Measurements from ENCODE around the gene EOGT.

Gene EOGT

DNA sequence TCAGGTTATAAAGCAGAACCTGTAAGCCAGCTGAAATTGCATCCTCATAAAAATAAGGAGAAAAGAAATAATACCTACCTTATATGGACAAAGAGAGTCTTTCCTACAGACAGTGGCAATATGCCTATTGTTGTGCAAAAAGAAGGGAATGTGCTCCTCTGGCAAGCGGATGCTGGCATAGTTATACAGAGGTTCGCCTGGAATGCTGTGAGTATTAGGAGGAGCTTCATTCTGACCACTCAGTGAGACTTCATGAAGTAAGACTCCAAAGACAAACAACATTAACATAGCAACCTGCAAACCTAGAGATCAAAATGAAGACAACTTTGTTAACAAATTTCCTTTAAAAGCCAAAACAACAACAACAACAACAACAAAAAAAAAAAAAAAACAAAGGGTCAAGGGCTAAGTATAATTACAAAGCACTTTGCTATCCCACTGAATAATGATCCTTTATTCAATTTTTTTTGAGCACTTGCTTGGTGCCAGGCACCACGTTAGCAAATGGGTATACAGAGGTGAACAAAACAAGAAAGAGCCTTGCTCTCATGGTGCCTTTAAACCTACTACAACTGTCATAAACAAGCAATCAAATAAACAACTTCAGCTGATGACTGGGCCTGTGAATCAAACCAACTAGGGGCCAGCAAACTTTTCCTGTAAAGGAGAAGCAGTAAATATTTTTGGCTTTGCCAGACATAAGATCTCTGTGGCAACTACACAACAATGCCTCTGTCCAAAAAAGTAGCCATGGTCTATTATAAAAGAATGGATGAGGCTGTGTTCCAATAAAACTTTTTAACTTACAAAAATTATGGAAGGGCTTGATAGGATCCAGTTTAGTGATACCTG is 3.7 kb downstream of the EOGT start:
- no peak for DNase-seq (ENCODE audit: low read depth)

DNA sequence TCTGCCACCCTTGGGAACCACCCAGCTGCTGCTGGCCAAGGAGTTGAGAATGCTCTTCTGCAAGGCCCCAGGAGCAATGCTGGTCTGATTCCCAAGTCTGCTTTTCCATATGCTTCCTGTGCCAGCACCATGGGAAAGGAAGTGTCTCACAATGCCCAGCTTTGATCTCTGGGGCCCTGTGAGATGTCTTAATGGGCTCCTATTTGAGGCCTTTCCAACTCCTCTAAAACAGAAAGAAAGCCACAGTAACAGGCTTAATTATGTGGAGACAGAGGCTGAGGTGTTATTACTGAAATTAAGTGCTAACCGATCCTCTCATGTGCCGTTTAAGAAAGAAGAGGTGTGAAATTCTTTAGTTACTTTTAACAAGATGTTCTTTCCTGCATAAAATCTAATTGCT is 4.5 kb downstream of the EOGT start:
- no peak for DNase-seq (ENCODE audit: low read depth)

DNA sequence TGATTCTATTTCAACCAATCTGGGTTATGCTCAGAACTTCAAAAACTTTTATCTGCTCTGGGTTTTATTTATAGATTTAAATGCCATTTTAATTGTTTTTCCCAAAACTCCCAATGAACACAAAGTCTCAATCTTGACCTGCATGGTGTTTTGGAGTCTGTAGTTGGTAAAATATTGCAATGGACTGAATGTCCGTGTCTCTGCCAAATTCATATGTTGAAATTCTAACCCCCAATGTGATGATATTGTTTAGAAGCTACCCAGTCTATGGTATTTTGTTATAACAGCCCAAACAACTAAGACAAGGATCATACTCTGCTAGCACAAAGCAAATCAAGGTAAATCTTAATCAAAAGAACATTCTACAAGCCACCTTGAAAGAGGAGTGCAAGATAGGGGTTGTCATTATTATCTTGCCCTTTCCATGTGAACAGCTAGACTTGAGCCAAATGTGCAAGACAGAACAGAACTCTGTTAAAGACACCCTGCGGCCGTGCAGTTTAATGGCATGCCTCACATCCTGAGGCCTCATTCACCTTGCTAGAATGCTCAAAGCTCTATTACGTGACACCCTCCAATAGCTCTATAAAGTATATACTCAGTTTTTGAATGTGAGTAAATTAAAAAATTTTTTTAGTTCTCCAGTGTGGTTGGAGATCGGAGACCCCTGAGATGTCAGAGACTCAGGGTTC is 7.5 kb downstream of the EOGT start:
- DNase-seq (ENCODE audit: low read depth) = no peak

DNA sequence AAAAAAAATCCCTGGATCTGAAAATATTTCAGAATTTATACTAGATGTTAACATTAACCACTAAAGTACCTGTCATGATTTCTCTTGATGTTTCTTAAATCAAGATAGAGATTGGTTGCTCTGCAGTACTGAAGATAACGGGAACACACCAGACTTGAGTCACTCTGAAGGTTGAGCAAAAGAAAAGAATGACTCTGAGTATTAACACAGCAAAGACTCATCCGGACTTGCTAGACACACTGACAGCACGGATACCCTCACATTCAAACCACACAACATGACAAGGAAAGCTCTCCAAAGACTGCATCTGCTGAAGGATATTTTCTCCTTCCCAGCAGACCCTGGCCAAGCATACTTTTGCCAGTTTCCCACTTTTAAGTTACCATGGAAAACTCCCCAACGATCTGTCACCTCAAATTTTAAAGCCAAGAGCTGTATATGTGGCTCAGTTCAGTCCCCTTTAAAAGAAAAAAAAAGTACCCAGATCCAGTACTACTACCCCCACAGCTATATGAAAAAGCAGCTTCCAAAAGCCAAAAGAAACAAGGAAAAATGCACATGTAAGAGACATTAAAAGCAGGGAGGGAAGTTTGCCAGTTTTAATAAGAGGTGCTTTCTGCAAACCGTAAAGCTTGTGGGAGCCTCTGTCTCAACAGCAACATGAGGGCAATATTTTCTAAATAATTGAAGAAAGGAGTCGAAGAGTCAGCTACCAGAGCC is 8.3 kb downstream of the EOGT start:
- DNase-seq (ENCODE audit: low read depth) = no peak

DNA sequence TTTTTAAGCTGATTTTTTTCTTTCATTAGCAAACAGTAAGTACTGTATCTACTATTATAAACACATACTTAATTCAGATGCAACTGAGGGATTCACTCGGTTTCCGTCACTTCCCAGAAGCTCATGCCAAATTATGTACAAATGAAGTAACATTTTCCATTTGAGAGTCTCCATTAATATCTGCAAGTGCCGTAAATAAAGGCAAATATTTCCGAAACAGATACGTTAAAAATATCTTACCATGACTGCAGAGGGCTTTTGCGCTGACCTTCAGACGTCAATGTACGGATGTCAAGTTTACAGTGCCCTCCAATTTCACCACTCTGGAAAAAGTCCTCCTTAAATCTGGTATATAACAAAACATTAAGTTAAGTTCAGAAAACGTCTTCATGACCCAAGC is 9.3 kb downstream of the EOGT start:
- DNase-seq (ENCODE audit: low read depth) = no peak

DNA sequence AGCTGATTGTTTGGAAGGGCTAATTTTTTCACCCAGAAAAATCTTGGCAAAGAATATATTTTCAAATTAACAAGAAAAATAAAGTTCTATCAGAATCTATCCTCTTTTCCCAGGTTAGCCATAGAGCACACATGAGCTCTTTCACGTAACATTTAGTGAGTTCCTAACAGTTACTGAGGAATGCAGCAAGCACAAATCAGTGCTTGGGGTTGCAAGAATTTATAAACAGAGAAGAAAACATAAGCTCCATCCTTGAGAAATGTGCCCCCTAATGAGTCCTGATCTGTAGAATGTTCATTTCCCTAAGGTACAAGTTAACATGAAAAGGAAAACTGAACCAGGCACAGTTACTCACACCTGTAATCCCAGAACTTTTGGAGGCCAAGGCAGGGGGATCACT is 13.9 kb downstream of the EOGT start:
- no peak for DNase-seq (ENCODE audit: low read depth)

DNA sequence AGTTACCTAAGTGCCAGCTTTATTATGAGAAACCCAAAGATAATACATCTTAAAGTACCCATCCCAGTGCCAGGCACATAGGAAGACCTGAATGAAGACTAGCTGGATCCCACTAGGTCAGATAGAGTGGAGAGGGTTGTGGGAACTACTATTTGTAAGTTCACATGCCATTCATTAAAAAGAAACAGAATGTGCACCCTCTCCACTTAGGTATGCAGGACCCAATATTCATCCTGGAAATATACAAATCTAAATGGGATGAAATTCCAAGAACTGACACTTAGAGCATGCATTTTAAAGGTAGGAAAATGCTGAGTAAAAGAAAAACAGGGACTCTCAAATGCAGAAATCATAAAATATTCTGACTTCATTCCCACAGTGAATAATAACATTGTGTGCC is 14.3 kb downstream of the EOGT start:
- no peak for DNase-seq (ENCODE audit: low read depth)

DNA sequence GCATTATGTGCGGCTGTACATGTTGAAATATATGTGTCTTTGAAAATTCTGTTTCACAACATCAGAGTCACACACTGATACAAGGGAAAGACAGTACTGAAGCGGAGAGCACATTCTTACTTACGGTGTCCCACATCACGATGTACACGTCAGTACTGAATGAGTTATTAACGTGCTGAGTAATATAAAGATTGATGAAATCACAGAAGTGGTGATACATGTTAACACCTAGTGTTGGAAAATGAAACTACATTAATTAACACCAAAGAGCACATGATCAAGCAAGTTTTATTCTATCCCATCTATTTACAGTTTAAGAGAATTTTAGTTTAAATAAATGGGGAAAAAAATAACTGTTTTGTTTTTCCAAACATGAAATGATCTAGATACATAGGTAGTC is 15.6 kb downstream of the EOGT start:
- no peak for DNase-seq (ENCODE audit: low read depth)

DNA sequence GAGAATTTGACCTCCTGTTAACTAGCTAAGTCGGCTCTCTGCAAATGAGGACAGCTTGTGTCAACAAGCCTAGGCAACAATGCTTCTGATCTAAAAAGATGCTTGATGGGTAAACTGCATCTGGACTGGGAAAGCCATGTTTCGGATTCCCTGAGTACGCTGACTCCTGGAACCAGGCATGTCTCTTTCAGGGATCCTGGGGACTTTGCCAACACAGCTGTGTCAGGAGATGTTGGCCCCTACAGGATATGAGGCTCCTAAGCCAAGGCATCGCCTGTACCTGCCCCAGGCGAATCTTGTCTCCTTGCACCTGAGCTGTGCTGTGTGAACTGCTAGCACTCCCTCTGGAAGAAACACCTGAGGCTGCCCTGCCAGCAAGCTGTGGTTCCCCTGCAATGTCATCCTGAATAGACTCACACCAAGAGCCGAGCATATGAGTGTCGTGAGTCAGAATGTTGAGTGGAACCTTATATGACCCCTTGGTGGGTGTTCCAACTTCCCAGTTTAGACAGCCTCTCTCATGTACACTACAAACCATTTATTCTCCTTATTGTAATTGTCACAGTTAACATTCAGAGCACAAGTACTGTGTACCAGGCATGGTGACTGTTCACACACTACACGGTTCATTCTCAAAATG is 17.0 kb downstream of the EOGT start:
- DNase-seq (ENCODE audit: low read depth) = no peak

DNA sequence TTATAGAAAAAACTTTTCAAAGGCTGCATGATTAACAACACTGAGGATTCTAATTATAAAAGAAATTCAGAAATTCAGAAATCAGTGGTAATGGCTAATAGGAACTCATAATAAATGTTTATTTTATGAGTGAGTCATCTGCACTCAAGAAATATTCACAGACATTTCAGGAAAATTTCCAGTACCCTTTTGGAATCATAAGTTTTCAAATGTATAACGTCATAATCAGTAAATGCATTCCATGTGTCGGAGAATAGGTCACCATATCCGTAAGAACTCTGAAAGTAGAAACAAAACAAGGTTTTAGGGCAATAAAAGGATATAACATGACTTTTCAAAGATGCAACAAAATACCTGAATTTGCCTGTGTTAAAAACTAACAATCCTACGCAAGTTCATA is 24.7 kb downstream of the EOGT start:
- no peak for DNase-seq (ENCODE audit: low read depth)

DNA sequence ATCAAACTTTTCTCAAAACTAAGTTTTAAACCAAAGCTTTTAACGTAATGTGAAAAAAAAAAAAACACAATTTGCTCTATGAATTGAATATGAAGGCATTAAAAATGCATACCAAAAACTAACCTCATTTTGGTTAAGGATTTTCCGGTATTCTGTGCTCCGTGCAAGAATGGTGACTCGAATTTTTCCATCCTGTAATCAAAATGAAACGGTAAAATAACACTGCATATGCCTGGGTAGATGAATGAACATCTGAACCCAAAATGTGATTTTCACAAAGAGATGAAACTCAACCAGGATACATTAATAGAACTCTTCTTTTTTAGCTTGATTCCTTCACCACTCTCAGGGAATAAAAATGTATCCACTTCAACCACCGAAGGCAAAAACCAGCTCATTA is 26.2 kb downstream of the EOGT start:
- no peak for DNase-seq (ENCODE audit: low read depth)

DNA sequence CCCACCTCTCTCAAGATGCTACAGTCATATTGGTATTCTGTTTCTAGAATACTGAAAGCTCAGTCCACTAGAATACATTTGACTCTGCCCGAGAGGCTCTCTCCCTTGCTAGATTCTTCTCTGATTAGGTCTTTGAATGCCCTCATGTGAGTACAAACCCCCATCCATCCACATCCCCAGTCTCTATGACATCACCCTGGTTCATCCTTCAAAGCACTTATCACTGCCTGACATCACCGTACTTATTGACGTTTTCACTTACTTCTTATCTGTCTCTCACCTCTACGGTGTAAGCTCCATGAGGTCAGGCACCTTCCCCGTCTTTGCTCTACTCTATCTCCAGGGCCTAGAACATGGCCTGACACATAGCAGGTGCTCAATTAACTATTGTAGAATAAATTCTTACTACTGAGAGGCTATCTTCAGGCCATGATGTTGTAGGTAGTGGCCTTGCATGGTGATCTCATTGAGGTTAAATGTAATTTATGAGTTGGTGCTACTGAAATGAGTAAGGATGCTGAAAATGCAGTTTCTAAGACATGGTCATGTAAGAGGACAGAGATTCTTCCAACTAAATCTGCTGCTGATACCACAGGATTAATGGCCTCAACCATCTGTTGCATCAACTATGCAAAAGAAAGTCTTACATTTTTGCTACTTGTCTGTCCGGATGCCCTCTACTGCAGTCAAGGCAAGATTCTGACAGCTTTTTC is 26.8 kb downstream of the EOGT start:
- DNase-seq (ENCODE audit: low read depth) = no peak

DNA sequence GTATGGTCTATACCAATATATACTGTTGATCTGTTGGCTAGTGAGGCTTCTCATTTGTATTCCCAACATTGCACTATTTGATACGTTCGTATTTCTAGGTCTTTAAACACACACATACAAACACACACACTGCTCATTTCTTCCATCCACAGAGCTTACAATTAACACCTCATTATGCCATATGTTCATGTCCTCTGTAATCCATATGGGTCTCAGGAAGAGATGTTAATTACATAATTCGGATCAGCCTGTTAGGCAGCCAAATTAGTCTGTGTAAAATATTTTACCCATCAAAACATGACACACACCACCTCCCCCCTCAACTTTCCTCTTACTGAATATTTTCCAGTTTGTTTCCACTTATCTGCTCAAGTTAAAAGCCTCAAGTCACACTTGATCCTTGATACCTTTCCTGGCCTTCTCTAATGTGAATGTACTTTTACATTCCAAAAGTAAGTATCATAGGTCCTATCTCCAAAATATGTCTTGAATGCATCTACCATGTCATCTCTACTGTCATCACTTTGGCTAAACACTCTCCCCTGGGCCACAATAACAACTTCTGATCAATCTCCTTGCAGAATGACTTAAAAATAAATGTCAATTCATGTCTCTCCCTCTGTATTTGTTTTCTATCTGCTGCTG is 28.2 kb downstream of the EOGT start:
- DNase-seq (ENCODE audit: low read depth) = no peak

DNA sequence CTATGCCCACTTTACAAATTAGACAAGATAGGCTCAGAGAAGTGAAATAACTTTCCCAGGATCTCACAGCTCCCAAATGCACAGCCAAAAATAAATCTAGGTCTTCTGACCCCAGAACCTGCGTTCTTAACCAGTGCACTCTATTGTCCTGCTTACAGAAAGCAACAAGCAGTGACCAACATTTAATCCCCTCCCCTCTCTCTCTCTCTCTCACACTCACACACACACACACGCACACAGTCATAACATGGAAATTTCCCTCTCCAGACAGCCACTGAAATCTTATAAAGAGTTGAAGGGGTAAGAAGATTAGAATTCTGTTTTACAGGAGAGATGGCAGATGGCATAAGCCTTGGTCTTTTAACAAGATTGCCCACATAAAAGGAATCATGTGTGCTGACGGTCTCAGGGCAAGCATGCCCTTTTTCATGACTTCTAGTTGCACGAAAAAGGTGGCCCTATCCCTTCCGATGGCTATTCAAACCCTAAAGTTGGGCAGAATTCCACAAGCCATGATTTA is 29.4 kb downstream of the EOGT start:
- no peak for DNase-seq (ENCODE audit: low read depth)

DNA sequence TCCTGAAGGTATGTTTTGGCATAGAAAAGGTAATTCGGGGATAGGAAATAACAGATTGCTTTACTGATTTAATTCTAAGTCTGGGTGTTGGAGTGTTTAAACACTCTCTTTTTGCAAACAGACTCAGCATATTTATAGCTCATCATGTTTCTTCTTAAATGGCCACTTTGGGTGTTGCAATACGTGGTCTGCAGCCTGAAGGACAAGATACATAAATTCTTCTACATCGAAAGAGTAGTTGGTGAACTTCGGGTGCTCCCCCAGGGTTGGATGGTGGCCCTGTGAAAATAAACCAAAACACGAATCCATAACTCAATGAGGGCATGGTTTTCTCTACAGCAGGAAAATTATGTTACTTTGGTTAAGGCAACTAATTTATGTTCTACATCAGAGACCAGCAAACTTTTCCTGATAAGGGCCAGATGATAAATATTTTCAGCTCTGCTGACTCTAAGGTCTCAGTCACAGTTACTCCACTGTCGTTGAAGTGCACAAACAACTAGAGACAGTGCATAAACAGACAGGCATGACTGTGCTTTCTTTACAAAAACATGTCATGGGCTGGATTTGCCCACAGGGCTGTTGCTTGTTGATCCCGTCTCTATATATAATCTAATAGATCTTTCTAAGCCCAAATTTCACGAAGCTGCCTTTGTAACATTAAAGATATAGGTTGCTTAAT is 35.9 kb downstream of the EOGT start:
- DNase-seq (ENCODE audit: low read depth) = no peak

DNA sequence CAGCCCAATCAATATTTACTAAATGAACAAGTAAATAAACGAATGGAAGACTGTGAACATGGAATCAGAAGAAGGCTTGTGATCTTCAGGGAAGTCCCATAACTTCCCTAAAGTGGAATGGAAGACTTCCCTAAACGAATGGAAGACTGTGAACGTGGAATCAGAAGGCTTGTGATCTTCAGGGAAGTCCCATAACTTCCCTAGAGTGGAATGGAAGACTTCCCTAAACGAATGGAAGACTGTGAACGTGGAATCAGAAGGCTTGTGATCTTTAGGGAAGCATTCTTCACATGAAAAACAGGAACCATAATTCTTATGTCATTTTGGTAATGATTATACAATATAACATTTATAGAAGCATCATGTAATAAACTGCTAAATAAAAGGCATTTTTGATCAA is 38.8 kb downstream of the EOGT start:
- DNase-seq (ENCODE audit: low read depth) = no peak

DNA sequence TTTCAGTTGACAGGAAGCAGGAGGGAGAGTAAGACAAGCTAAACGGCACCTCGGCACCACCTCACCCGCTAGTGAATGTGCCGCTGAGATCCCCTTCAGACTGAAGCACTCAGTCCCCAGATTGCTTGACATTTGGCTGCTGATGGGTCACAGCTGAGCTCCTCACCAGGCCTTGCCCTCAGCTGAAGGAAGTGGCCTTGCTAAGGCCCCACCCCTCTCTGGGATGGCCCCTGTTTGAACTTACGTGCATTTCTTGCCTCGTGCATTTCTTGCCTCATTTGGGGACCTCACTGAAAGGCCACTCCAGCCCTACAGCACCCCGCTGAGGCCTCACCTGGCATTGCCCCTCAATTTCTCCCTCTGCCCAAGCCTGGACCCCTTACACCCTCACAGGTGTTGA is 39.8 kb downstream of the EOGT start:
- no peak for DNase-seq (ENCODE audit: low read depth)

DNA sequence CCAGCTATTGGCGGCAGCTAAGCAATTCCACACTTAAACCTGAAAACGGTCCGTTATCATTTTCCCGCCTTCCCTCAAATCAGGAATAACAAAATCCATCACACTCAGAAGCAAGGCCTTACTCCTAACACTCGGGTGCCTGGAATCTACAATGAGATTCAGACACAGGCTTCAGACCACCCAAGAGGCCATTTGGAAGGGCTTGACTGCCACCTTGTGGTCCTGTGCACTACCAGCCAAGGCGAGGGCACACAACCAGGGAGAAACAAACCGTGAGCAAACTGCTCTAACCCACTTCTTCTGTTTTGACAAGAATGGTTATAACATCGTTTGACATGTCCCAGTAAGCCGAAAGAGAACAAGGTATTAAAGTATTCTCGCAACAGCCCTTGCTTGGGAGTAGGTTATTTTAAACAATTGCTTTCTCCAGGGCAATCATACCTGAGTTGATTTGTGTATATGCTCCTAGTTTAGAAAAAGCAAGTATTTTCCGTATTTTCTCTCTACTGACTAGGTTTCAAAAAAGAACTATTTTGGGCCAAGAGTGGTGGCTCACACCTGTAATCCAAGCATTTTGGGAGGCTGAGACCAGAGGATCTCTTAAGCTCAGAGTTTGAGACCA is 41.0 kb downstream of the EOGT start:
- peak; percentile 22 for DNase-seq (ENCODE audit: low read depth)

DNA sequence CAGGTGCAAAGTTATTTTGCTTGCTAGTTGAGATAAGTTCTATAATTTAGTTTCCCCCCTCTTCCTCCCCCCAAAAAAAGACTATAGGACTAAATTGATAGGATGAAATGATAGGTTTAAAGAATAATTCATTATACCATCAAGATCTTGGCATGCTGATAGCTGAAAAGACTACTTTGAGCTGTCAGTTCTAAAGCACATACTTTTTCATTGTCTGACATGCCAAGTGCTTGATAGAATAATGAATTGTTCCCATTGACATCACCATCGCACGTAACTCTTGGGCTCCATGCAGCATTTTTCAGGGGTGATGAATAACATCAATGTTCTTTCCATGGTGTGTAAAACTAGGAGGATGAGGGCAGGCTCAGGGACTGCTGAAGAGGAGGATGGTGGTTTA is 48.8 kb downstream of the EOGT start:
- DNase-seq (ENCODE audit: low read depth) = no peak

DNA sequence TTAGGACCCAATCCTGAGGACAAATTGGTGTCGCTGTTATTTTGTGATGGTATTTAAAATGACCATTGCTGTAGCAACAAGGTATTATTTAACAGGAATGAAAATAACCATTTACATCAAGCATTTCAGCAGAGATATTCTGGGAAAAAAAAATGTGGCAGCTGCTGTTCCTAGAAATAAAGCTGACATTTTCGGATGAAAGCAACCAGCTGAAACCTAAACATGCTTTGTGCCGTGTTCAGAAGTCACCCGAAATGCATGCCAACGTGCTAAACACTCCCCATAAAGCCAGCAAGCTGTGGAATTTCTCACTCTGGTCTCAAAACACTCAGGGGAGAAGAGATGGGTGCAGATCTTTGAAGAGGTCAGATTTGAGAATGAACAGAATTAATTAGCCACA is 49.6 kb downstream of the EOGT start:
- DNase-seq (ENCODE audit: low read depth) = no peak

All from HS-27A (cell line).